Uterus (tissue), 4 donors: Measurements from ENCODE around the gene CYP27C1. TPM values are rescaled to one million over a fixed set of nuclear protein-coding genes. Genes with fewer than 3 reads are reported as not detected.

Source experiments
- DNase-seq, 2 donors: peaks; one replicate each; pipeline ENCODE4 v3.0.0-alpha.2; 2019 to 2020
- H3K27ac ChIP-seq, 2 donors: fragments of 200-600 bp; sonication (generic); 1 replicate in 1 of 2; 2 replicates in 1 of 2; pipeline ENCODE4 v1.5.1; 2016 to 2018
- H3K27me3 ChIP-seq, 2 donors: fragments of 200-600 bp; sonication (generic); one replicate each; pipeline ENCODE4 v1.5.1; 2018 to 2019; ENCODE audit warnings: control low read depth in 1 of 2
- H3K36me3 ChIP-seq, 2 donors: fragments of 200-600 bp; sonication (generic); one replicate each; pipeline ENCODE4 v1.5.1; 2019; ENCODE audit warnings: control low read depth in 1 of 2
- H3K4me1 ChIP-seq, 2 donors: fragments of 200-600 bp; sonication (generic); one replicate each; pipeline ENCODE4 v1.5.1; 2018 to 2019; ENCODE audit warnings: control low read depth in 1 of 2
- H3K4me3 ChIP-seq, 2 donors: fragments of 200-600 bp; sonication (generic); 1 replicate in 1 of 2; 2 replicates in 1 of 2; pipeline ENCODE4 v1.5.1; 2018 to 2019; ENCODE audit warnings: mild to moderate bottlenecking in 1 of 2
- H3K9me3 ChIP-seq, 2 donors: fragments of 200-600 bp; sonication (generic); one replicate each; pipeline ENCODE4 v1.5.1; 2019; ENCODE audit warnings: control low read depth in 1 of 2
- CTCF ChIP-seq, 4 experiments: fragments of 200-600 bp in 2 of 4; fragments of 450-650 bp in 2 of 4; sonication (generic) in 2 of 4; IDR thresholded peaks; one replicate each; pipeline ENCODE4 v1.5.1; 2016 to 2019; ENCODE audit warnings: antibody characterized with exemption in 4 of 4, mild to moderate bottlenecking in 2 of 4, moderate library complexity in 1 of 4
- POLR2A ChIP-seq, 2 donors: fragments of 450-650 bp; IDR thresholded peaks; one replicate each; pipeline ENCODE4 v1.6.1; 2016; ENCODE audit warnings: antibody characterized with exemption in 2 of 2, mild to moderate bottlenecking in 1 of 2, moderate library complexity in 1 of 2
- intact Hi-C: fragments of 100-400 bp; cut with DNase I; formaldehyde crosslinking; loops from one replicate; pipeline ENCODE4 v1.15.1; 2023; ENCODE audit warnings: low total_unique reads
- total RNA-seq, 4 donors: library from RNA; depleted of rRNA in 3 of 4; stranded (reverse); fragments of >200 nt in 3 of 4; gene quantifications; one replicate each; pipeline versions ENCODE4 v1.1.0 to v1.2.4, GENCODE V29; 2014 to 2023
- donor health status: DM: yes; HTN: yes; CAD: no.

CYP27C1 gene
- total RNA-seq, 4 donors from 2014 or later, result 1.2 to 7.1 TPM; not detected in 2

DNA sequence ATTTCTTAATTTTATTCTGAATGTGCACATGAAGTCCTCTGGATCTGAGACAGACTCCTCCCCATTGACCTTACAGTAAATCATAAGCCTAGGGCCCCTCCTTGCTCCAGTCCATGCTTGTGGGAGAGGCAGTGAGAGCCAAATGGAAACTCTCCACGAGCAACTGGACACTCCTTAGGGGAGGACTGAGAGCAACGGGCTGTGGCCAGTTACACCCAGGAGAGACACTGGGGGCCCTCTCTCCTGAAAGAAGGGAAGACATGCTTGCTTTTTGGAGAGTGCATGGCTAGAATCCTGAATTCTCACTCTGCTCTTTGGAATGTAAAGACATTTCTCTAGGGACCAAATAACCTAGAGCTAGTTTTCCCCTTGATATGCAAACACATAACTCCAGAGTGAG lies 64.2 kb downstream of the CYP27C1 start:
- H3K36me3 ChIP-seq, result no peaks in the 10 kb centered on the region
- H3K4me1 ChIP-seq, result peaks cover 7 to 13% of the 10 kb centered on the region in 2 donors
- peak overlapping the region; percentile 83 to 88 for H3K27ac ChIP-seq
- no peak overlapping the region for H3K4me3 ChIP-seq
- H3K27me3 ChIP-seq, result no peaks in the 10 kb centered on the region
- H3K9me3 ChIP-seq, result no peaks in the 10 kb centered on the region
- TF ChIP-seq CTCF (IDR thresholded peaks at IDR 0.05) (no peak), POLR2A (IDR thresholded peaks at IDR 0.05) (no peak)
- peak; percentile 83 to 86 for DNase-seq
- intact Hi-C loops, result no loop called here

GRCh38 chr2:127155028-127155581 lies 65.0 kb downstream of the CYP27C1 start:
- Histone ChIP-seq H3K4me3 (no peak overlapping the region), H3K36me3 (no peaks in the 10 kb centered on the region), H3K27ac (peak overlapping the region; percentile 83 to 88), H3K4me1 (peaks cover 7 to 13% of the 10 kb centered on the region in 2 donors), H3K27me3 (no peaks in the 10 kb centered on the region), H3K9me3 (no peaks in the 10 kb centered on the region)
- DNase-seq, result peak; percentile 68 to 71
- TF ChIP-seq POLR2A (IDR thresholded peaks at IDR 0.05) (no peak), CTCF (IDR thresholded peaks at IDR 0.05) (no peak)
- intact Hi-C loops, result no loop called here

DNA sequence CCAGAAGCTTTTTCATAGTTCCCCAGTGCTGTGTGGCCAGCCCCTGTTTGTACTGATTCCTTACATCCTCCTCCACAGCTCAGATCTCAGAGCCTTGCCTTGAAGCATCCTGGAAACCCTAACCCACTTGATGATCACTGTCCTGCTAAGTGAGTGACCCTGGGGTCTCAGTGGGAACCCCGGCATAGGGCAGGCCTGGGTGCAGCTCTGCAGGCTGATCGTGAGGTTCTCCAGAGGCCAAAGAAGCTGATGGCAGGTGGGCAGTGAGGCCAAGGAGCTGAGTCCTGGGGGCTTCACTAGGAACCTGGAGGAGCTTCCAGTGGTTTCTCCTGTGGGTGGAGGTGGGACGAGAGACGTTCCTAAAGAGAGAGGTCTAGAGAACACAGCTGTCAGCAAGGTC lies 65.7 kb downstream of the CYP27C1 start:
- peak overlapping the region; percentile 83 to 88 for H3K27ac ChIP-seq
- DNase-seq, result no peak

DNA sequence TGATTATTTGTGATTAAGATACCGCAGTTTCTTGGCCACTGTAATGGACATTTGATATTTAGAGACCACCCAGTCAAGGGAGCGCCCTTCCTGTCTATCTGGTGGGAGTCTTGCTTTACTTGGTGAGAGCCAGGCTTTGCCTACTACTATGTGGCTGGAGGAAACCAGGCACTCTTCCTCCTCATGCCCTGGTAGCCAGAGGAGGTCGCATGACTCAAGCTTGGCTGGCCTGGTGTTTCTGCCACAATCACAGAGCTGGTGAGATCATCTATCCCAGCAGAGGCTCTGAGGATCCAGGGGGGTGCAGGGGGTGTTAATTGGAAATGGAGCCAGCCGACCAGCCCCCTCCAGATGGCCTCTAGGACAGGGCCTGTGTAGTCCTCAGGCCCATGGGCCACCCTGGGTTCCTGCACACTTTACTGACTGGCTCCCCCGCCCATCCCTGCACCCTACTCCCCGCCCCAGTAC lies 66.4 kb downstream of the CYP27C1 start:
- Histone ChIP-seq H3K27ac (peak overlapping the region; percentile 83 to 88), H3K27me3 (no peaks in the 10 kb centered on the region), H3K4me3 (no peak overlapping the region), H3K4me1 (peaks cover 7 to 13% of the 10 kb centered on the region in 2 donors), H3K9me3 (no peaks in the 10 kb centered on the region), H3K36me3 (no peaks in the 10 kb centered on the region)
- peak; percentile 69 to 74 for DNase-seq
- TF ChIP-seq CTCF (IDR thresholded peaks at IDR 0.05) (no peak), POLR2A (IDR thresholded peaks at IDR 0.05) (no peak)
- intact Hi-C loops, result no loop called here

More for the DNA sequence above, 65.7 kb downstream of the CYP27C1 start:
- peaks cover 7 to 13% of the 10 kb centered on the region in 2 donors for H3K4me1 ChIP-seq
- intact Hi-C loops, result no loop called here
- H3K27me3 ChIP-seq, result no peaks in the 10 kb centered on the region
- TF ChIP-seq POLR2A (IDR thresholded peaks at IDR 0.05) (no peak), CTCF (IDR thresholded peaks at IDR 0.05) (no peak)
- no peaks in the 10 kb centered on the region for H3K9me3 ChIP-seq
- no peak overlapping the region for H3K4me3 ChIP-seq
- H3K36me3 ChIP-seq, result no peaks in the 10 kb centered on the region

DNA sequence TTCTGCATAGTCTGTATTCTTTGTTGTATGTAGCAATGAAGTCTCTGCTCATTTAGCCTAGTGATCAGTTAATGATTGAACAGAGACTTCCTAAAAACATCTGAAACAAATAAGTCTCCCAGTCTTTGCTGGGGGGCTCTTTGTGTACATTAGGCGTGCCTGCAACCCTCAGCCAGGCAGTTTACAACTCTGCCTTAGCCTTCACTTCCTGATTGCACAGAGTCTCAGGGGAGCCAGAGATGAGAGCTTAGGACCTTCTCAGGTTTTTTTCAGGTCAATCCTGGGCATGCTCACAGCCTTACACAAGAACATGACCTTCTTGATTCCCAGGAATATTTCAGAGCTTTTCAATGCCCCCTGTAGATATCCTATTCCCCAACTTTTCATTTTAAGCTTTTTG lies 69.1 kb downstream of the CYP27C1 start:
- no peak overlapping the region for H3K27ac ChIP-seq
- H3K36me3 ChIP-seq, result no peaks in the 10 kb centered on the region
- no peak for TF ChIP-seq CTCF (IDR thresholded peaks at IDR 0.05)
- TF ChIP-seq POLR2A (IDR thresholded peaks at IDR 0.05), result no peak
- H3K27me3 ChIP-seq, result no peaks in the 10 kb centered on the region
- DNase-seq, result no peak
- H3K4me1 ChIP-seq, result peaks cover 7 to 9% of the 10 kb centered on the region in 2 donors
- no peaks in the 10 kb centered on the region for H3K9me3 ChIP-seq
- no peak overlapping the region for H3K4me3 ChIP-seq
- intact Hi-C loops, result no loop called here
